SU-DHL-6 (cell line): Measurements from ENCODE around the gene RNF182.

Experiments
- H2AFZ ChIP-seq: fragments of 200-600 bp; sonication (generic); 2 replicates; pipeline ENCODE4 v1.6.1; 2014; ENCODE audit warnings: low read depth, mild to moderate bottlenecking, moderate library complexity, mixed read lengths, antibody characterized with exemption, low read length; ENCODE audit not compliant: severe bottlenecking
- H3F3A ChIP-seq: fragments of 200-600 bp; shearing (Covaris generic); 2 replicates; pipeline ENCODE4 v1.6.0; 2016; ENCODE audit warnings: antibody characterized with exemption, mild to moderate bottlenecking; ENCODE audit not compliant: insufficient read depth
- H3K27ac ChIP-seq: fragments of 200-600 bp; sonication (generic); 2 replicates; pipeline ENCODE4 v1.5.1; 2016; ENCODE audit warnings: low read depth, mild to moderate bottlenecking, low read length, moderate library complexity, mixed read lengths
- H3K27me3 ChIP-seq: fragments of 200-600 bp; sonication (generic), shearing (Covaris generic); 2 replicates; pipeline ENCODE4 v1.6.0; 2014; ENCODE audit warnings: mild to moderate bottlenecking, low read length
- H3K36me3 ChIP-seq: fragments of 200-600 bp; sonication (generic); 2 replicates; pipeline ENCODE4 v1.6.1; 2014; ENCODE audit warnings: mild to moderate bottlenecking, low read length, mixed read lengths
- H3K4me2 ChIP-seq: fragments of 300-600, 200-600 bp; shearing (Covaris generic), sonication (generic); 2 replicates; pipeline ENCODE4 v1.6.0; 2014; ENCODE audit warnings: low read length, low read depth, mild to moderate bottlenecking; ENCODE audit not compliant: poor library complexity, severe bottlenecking
- H3K4me3 ChIP-seq: fragments of 200-600 bp; sonication (generic); 2 replicates; pipeline ENCODE4 v1.5.1; 2014; ENCODE audit warnings: antibody characterized with exemption, low read length, mild to moderate bottlenecking, mixed read lengths; ENCODE audit not compliant: insufficient read depth, poor library complexity, severe bottlenecking
- H3K79me2 ChIP-seq: fragments of 200-600 bp; sonication (generic); 2 replicates; pipeline ENCODE4 v1.6.1; 2014; ENCODE audit warnings: mild to moderate bottlenecking, low read length, moderate library complexity; ENCODE audit not compliant: insufficient read depth
- H3K9ac ChIP-seq: fragments of 200-600 bp; sonication (generic); 2 replicates; pipeline ENCODE4 v1.7.0; 2014; ENCODE audit warnings: mild to moderate bottlenecking, low read length
- H3K9me2 ChIP-seq: fragments of 200-600 bp; sonication (generic); replicated peaks from 2 replicates; pipeline ENCODE4 v1.6.1; 2014; ENCODE audit warnings: low read length; ENCODE audit not compliant: insufficient read depth
- H3K9me3 ChIP-seq: fragments of 200-600 bp; sonication (generic); 2 replicates; pipeline ENCODE4 v1.6.1; 2014; ENCODE audit warnings: low read length, mixed read lengths; ENCODE audit not compliant: insufficient read depth
- H4K20me1 ChIP-seq: fragments of 200-600 bp; sonication (generic); 2 replicates; pipeline ENCODE4 v1.6.1; 2014; ENCODE audit warnings: low read depth, mild to moderate bottlenecking, antibody characterized with exemption, low read length, moderate library complexity, mixed read lengths
- EZH2phosphoT487 ChIP-seq: fragments of 200-600 bp; sonication (generic), shearing (Covaris generic); conservative IDR thresholded peaks from 2 replicates; pipeline ENCODE4 v1.6.1; 2018; ENCODE audit warnings: mild to moderate bottlenecking, antibody characterized with exemption, low read length, moderate library complexity, mixed read lengths
- TF ChIP-seq, protein P1 (sequence below): fragments of 200-600 bp; sonication (generic); IDR thresholded peaks from one replicate; pipeline ENCODE4 v1.5.1; 2017; ENCODE audit warnings: antibody characterized with exemption, mild to moderate bottlenecking, low read length, moderate library complexity; ENCODE audit not compliant: insufficient read depth, poor library complexity, severe bottlenecking

RNF182 gene

DNA sequence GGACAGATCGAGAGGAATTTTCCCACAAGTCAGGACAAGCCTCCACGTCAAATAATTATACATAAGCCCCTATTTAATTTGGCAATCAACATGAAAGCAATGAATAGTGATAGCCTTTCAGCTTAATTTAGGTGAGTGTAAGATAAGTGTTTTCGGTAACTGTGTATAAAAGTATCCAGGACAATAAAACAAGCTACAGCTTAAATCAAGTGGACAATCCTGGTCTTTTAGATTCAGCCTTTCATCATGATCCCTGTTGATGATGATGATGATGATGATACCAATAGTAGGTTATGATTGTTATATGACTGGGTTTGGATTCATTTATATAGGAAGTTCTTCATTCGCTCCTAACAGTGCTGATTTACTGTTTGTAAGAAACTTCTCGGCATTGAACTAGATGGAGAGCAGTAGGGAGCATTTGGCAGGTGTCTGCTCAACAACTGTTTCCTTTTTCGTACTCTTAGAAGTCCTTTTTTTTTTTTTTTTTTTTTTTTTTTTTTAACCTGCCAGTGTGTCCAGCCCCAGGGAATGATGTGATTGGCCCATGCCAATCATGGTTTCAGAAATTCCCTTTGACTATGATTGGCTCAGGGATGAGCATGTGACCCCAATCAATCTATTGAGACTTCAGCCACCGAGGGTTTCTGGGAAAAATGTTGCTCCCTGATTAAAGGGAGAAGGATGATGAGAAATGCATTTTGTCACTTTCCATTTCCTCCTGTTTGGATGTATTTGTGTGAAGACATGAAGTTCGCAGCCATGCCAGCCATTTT lies 11.3 kb upstream of the RNF182 start:
- Histone ChIP-seq H3K27ac (no peak overlapping the region), H3F3A (no peaks in the 10 kb centered on the region), H4K20me1 (no peaks in the 10 kb centered on the region), H3K4me2 (no peak overlapping the region), H3K9me3 (no peaks in the 10 kb centered on the region), H3K36me3 (no peaks in the 10 kb centered on the region), H3K9ac (no peak overlapping the region), H3K4me3 (no peak overlapping the region), H2AFZ (no peak overlapping the region), H3K27me3 (no peaks in the 10 kb centered on the region), H3K79me2 (no peaks in the 10 kb centered on the region), H3K9me2 (no peaks in the 10 kb centered on the region)
- no peak for TF ChIP-seq EZH2phosphoT487
- TF ChIP-seq, protein P1, sequence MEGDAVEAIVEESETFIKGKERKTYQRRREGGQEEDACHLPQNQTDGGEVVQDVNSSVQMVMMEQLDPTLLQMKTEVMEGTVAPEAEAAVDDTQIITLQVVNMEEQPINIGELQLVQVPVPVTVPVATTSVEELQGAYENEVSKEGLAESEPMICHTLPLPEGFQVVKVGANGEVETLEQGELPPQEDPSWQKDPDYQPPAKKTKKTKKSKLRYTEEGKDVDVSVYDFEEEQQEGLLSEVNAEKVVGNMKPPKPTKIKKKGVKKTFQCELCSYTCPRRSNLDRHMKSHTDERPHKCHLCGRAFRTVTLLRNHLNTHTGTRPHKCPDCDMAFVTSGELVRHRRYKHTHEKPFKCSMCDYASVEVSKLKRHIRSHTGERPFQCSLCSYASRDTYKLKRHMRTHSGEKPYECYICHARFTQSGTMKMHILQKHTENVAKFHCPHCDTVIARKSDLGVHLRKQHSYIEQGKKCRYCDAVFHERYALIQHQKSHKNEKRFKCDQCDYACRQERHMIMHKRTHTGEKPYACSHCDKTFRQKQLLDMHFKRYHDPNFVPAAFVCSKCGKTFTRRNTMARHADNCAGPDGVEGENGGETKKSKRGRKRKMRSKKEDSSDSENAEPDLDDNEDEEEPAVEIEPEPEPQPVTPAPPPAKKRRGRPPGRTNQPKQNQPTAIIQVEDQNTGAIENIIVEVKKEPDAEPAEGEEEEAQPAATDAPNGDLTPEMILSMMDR, result no peak

DNA sequence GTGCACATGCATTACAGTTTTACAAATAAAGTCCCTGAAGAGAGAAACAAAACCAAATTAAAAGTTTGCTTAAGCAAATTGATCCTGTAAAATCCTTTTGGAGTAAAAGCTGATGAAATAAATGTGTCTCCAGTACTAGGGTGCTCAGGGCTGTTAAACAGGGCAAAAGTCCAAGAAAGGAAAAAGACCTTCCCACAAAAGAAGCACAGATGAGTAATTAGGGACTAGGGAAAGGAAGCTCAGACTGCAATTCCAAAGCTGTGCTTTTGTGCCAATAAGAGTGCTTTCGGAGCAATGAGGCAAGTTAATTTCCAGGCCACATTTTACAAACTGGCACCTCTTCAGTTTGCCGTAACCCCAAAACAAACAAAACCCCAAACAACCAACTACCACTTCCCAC lies 10.4 kb upstream of the RNF182 start:
- H3K27ac ChIP-seq, result no peak overlapping the region
- no peaks in the 10 kb centered on the region for H4K20me1 ChIP-seq
- no peak overlapping the region for H2AFZ ChIP-seq
- no peak for TF ChIP-seq EZH2phosphoT487
- TF ChIP-seq, protein P1, result no peak
- H3K79me2 ChIP-seq, result no peaks in the 10 kb centered on the region
- no peaks in the 10 kb centered on the region for H3F3A ChIP-seq
- no peak overlapping the region for H3K9ac ChIP-seq
- H3K4me2 ChIP-seq, result no peak overlapping the region
- H3K9me3 ChIP-seq, result no peaks in the 10 kb centered on the region
- H3K9me2 ChIP-seq, result no peaks in the 10 kb centered on the region
- H3K27me3 ChIP-seq, result 0 out of 2 replicates have a peak, but pooled peaks cover 3% of the 10 kb centered on the region
- H3K4me3 ChIP-seq, result no peak overlapping the region
- H3K36me3 ChIP-seq, result no peaks in the 10 kb centered on the region

DNA sequence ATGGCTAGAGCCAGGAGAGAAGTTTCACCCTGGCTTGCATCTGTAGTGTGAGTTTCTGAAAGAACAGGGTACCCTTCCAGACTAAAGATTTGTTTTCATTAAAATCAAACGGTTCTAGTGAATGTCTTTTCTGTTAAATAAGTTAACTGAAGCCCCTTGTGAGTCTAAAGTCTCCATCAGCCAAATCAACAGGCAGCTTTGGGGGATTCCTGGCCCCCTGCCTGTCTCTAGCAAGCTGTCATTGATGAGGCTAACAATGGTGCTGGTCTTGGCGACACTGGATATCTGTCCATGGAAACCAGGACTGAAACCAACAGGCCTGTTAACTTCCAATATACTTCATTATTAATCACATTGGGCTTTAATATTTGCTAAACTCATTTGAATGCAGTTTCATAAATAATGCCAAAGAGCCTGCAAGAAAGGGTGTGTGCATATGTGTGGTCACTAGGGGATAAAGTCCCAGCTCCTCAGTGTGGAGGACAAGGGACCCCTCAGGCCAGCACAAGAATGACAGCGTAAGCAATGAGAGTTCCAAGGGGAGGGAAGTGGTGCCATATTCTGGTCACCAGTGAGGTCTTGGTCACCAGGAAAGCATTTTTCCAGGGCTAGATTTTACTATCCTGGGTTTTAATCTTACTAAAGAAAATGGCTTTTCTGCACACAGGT lies 9.1 kb upstream of the RNF182 start:
- H3K27me3 ChIP-seq, result 0 out of 2 replicates have a peak, but pooled peaks cover 3% of the 10 kb centered on the region
- TF ChIP-seq, protein P1, result no peak
- no peak for TF ChIP-seq EZH2phosphoT487
- H3K9ac ChIP-seq, result no peak overlapping the region
- no peak overlapping the region for H3K27ac ChIP-seq
- H3K36me3 ChIP-seq, result no peaks in the 10 kb centered on the region
- no peaks in the 10 kb centered on the region for H3K9me2 ChIP-seq
- no peaks in the 10 kb centered on the region for H3K79me2 ChIP-seq
- H3F3A ChIP-seq, result no peaks in the 10 kb centered on the region
- no peak overlapping the region for H3K4me3 ChIP-seq
- H4K20me1 ChIP-seq, result no peaks in the 10 kb centered on the region
- H3K9me3 ChIP-seq, result no peaks in the 10 kb centered on the region
- H2AFZ ChIP-seq, result no peak overlapping the region
- no peak overlapping the region for H3K4me2 ChIP-seq
